VCaP (cell line): ENCODE results near the gene TTF2.

ENCODE experiments used
- H3K27ac ChIP-seq: fragments of 450-650 bp; 2 replicates; pipeline ENCODE4 v1.5.1; 2017
- TF ChIP-seq, protein P1 (sequence below): fragments of 450-650 bp; conservative IDR thresholded peaks from 2 replicates; pipeline ENCODE4 v1.5.1; 2017; ENCODE audit warnings: mild to moderate bottlenecking, moderate library complexity

Gene TTF2

DNA sequence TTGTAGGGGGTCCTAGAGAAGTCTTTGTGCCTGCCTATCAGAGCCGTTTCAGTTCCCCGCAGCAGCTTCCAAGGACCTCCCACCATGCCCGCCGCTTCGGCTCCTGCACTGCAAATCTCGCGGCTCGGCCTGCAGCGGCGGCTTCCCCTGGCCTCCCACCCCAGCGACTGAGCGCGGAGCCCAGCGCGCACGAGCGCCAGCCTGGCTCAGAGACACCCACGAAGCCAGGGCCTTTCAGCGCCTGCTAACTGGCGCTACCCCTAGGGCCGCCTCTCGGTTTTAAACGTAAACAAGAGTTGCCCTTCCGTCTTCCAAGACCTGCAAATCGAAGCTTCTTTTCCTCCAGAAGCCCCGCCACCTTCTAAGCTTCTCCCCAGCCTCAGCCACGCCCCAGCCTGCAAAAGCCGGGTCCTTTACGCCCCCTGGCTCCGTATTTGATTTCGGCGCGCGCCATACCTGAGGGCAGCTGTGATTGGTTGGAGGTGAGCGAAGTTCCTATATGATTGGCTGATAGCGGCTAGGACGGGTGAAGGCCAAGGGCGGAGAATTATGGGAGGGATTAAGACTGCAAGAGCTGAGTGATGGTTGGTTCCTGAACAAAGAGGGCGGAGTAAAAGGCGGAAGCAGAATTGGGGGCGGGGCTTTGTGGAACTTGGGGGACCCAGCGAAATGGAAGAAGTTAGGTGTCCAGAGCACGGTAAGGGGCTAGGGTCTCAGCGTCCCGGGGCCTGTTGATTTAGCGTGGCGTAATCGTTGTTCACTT, at the start of gene TTF2:
TTF2 (plus strand) TSS at position 649 of the 763 bp plus-strand sequence; CDS start at position 670, 21 bp downstream.
- TF ChIP-seq, protein P1, sequence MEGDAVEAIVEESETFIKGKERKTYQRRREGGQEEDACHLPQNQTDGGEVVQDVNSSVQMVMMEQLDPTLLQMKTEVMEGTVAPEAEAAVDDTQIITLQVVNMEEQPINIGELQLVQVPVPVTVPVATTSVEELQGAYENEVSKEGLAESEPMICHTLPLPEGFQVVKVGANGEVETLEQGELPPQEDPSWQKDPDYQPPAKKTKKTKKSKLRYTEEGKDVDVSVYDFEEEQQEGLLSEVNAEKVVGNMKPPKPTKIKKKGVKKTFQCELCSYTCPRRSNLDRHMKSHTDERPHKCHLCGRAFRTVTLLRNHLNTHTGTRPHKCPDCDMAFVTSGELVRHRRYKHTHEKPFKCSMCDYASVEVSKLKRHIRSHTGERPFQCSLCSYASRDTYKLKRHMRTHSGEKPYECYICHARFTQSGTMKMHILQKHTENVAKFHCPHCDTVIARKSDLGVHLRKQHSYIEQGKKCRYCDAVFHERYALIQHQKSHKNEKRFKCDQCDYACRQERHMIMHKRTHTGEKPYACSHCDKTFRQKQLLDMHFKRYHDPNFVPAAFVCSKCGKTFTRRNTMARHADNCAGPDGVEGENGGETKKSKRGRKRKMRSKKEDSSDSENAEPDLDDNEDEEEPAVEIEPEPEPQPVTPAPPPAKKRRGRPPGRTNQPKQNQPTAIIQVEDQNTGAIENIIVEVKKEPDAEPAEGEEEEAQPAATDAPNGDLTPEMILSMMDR, result no peak
- H3K27ac ChIP-seq, result peak within 1 kb of the TSS; percentile 79

DNA sequence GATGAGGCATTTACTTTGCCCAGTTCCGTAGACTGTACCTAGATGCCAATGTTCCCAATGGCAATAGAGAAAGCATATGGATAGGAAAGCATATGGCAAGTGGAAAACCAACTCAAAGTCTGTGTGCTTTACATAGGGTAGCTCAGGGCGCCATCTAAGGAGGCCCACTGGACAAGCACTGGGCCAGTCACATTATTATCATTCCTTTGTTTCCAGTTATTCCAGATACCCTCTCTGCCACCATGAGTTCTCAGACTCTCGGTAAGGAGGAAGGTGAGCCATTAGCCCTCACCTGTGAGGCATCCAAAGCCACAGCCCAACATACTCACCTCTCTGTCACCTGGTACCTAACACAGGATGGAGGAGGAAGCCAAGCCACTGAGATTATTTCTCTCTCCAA, 48.8 kb upstream of the TTF2 start:
- TF ChIP-seq, protein P1, result no peak
- no peak overlapping the region; the same call in 1 of the 2 replicates for H3K27ac ChIP-seq

DNA sequence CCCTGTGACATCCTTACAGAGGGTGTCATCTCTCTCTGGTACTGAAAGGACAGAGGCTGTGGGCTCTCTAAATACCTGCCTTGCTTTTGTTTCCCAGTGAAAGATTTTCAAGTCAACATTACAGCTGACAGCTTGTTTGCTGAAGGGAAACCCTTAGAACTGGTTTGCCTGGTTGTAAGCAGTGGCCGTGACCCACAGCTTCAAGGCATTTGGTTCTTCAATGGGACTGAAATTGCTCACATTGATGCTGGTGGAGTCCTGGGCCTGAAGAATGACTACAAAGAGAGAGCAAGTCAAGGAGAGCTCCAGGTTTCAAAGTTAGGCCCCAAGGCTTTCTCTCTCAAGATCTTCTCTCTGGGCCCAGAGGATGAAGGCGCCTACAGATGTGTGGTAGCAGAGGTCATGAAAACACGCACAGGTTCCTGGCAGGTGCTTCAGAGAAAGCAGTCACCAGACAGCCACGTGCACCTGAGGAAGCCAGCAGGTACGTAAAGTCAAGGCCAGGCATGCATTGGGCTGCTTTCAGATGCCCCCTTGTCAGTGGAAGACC, 46.7 kb upstream of the TTF2 start:
- TF ChIP-seq, protein P1, result no peak
- peak overlapping the region; percentile 83 for H3K27ac ChIP-seq

DNA sequence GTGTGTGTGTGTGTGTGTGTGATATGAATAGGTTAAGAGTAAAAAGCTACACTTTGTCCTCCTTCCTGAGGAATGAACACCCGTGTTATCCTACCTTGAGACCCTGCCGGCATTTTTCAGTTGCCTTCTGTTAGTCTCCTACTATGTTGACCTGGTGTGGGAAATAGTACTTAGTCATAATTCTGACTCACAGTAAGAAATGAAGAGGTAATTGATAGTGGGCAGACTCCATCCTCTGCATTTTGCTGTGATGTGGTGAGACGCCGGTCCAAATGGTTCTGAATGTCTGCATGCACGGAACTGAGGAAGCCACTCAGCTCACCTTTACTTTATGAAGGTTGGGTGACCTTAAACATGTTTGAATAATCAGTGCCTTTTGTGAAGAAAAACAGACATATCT, 45.9 kb upstream of the TTF2 start:
- TF ChIP-seq, protein P1, result no peak
- H3K27ac ChIP-seq, result peak overlapping the region; percentile 83

DNA sequence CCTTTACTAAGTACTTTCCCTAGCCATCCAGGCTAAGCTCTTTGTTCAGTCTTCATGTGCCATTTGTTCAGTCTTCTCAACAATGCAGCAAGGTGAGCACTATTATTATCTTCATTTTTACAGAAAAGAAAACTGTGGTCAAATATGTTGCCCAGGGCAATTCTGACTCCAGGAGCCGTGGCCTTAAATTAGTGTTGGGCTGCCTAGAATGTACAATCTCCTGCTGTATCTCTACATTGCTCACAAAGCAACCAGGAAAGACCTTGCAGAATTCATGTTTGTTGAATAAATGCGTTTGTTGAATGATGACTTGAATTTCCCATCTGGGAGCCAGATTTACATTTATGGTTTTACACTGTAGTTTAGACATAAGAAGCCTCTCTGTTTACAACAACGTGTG, 44.4 kb upstream of the TTF2 start:
- H3K27ac ChIP-seq, result no peak overlapping the region
- TF ChIP-seq, protein P1, result no peak

DNA sequence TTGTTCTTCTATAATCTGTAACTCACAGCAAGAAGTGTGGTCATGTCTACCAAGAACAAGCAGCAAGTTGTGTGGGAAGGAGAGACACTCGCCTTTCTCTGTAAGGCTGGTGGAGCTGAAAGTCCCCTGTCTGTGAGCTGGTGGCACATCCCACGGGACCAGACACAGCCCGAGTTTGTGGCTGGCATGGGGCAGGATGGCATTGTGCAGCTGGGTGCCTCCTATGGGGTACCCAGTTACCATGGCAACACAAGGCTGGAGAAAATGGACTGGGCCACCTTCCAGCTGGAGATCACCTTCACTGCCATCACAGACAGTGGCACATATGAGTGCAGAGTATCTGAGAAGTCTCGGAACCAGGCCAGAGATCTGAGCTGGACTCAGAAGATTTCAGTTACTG, 43.1 kb upstream of the TTF2 start:
- no peak overlapping the region for H3K27ac ChIP-seq
- TF ChIP-seq, protein P1, result no peak

DNA sequence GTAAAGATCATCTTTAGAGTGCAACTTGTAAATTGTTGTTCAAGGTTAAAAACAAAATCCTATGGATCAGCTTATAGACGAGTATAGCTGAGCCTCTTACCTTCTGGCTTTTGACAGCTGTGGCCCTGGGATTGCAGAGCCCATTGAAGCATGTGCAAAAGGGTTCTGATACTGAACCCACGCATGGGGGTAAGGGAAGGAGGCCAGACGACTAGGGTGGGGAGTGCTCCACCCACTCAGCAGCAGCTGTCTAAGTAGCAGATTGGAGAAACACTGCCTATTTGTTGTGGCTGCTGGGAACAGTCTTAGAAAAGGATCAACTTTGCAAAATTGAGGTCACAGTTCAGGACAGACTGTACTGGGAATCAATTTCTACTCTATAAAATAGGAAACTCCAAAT, 42.5 kb upstream of the TTF2 start:
- TF ChIP-seq, protein P1, result no peak
- H3K27ac ChIP-seq, result no peak overlapping the region
